ENCODE data around the gene PM20D2. TPM values are rescaled to one million over a fixed set of nuclear protein-coding genes. Genes with fewer than 3 reads are reported as not detected.

Gene PM20D2
- total and polyA plus RNA-seq, 2 experiments from 2014 or later: 4.4 to 10.2 TPM

GRCh38 chr6:89144354-89144906 is 1.4 kb upstream of the PM20D2 start (continued):
- TF ChIP-seq ZNF462 (CRISPR knock-in tag; IDR thresholded peaks at IDR 0.05): no peak
- TF ChIP-seq ETS1 (IDR thresholded peaks at IDR 0.05): no peak
- no peak for TF ChIP-seq ZNF114 (CRISPR knock-in tag; IDR thresholded peaks at IDR 0.05)
- no peak for TF ChIP-seq EZH2phosphoT487 (IDR thresholded peaks at IDR 0.05; ENCODE audit: unreplicated experiment)
- TF ChIP-seq, protein P1, sequence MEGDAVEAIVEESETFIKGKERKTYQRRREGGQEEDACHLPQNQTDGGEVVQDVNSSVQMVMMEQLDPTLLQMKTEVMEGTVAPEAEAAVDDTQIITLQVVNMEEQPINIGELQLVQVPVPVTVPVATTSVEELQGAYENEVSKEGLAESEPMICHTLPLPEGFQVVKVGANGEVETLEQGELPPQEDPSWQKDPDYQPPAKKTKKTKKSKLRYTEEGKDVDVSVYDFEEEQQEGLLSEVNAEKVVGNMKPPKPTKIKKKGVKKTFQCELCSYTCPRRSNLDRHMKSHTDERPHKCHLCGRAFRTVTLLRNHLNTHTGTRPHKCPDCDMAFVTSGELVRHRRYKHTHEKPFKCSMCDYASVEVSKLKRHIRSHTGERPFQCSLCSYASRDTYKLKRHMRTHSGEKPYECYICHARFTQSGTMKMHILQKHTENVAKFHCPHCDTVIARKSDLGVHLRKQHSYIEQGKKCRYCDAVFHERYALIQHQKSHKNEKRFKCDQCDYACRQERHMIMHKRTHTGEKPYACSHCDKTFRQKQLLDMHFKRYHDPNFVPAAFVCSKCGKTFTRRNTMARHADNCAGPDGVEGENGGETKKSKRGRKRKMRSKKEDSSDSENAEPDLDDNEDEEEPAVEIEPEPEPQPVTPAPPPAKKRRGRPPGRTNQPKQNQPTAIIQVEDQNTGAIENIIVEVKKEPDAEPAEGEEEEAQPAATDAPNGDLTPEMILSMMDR (conservative IDR thresholded peaks at IDR 0.05; ENCODE audit: low read depth in 2 of 2): no peak
- TF ChIP-seq ZNF331 (CRISPR knock-in tag; IDR thresholded peaks at IDR 0.05; ENCODE audit: low read depth): no peak

All from GM23338 (cell line).